Gastrocnemius medialis (tissue), 4 donors: ENCODE results near the gene DPYD. TPM values are rescaled to one million over a fixed set of nuclear protein-coding genes. Genes with fewer than 3 reads are reported as not detected.

Experiments
- ATAC-seq, 2 donors: fragments of 150-250 bp; one replicate each; pipeline ENCODE4 v1.9.1; 2016
- DNase-seq, 2 donors: peaks; one replicate each; pipeline ENCODE4 v3.0.0-alpha.2; 2019
- H3K27ac ChIP-seq, 4 donors: fragments of 200-600 bp; sonication (generic); 1 replicate in 1 of 4; 2 replicates in 3 of 4; pipeline ENCODE4 v1.5.1; 2016 to 2018; ENCODE audit warnings: mild to moderate bottlenecking in 2 of 4, moderate library complexity in 1 of 4
- H3K27me3 ChIP-seq, 3 donors: fragments of 200-600 bp; sonication (generic) in 2 of 3; 1 replicate in 1 of 3; 2 replicates in 2 of 3; pipeline versions ENCODE4 v1.5.1 to v1.6.0; 2016 to 2019; ENCODE audit warnings: mild to moderate bottlenecking in 1 of 3, moderate library complexity in 1 of 3
- H3K36me3 ChIP-seq, 2 donors: fragments of 200-600 bp; sonication (generic) in 1 of 2; one replicate each; pipeline ENCODE4 v1.5.1; 2017 to 2018
- H3K4me1 ChIP-seq, 2 donors: fragments of 200-600 bp; sonication (generic) in 1 of 2; one replicate each; pipeline ENCODE4 v1.5.1; 2016 to 2017; ENCODE audit warnings: mild to moderate bottlenecking in 2 of 2
- H3K4me3 ChIP-seq, 4 donors: fragments of 200-600 bp; sonication (generic) in 3 of 4; 1 replicate in 1 of 4; 2 replicates in 3 of 4; pipeline ENCODE4 v1.5.1; 2016 to 2019; ENCODE audit warnings: mild to moderate bottlenecking in 2 of 4
- H3K9me3 ChIP-seq, 3 donors: fragments of 200-600 bp; sonication (generic) in 2 of 3; 1 replicate in 1 of 3; 2 replicates in 2 of 3; pipeline ENCODE4 v1.5.1; 2016 to 2019
- CTCF ChIP-seq, 5 experiments: fragments of 450-650 bp in 3 of 5; fragments of 200-600 bp in 2 of 5; sonication (generic) in 2 of 5; IDR thresholded peaks in 4 of 5; conservative IDR thresholded peaks in 1 of 5; 1 replicate in 4 of 5; 2 replicates in 1 of 5; pipeline ENCODE4 v1.5.1; 2016 to 2019; ENCODE audit warnings: antibody characterized with exemption in 5 of 5, mild to moderate bottlenecking in 3 of 5, moderate library complexity in 3 of 5
- POLR2A ChIP-seq, 2 donors: fragments of 450-650 bp; IDR thresholded peaks; one replicate each; pipeline ENCODE4 v1.6.1; 2017; ENCODE audit warnings: antibody characterized with exemption in 2 of 2, mild to moderate bottlenecking in 2 of 2, moderate library complexity in 2 of 2
- in situ Hi-C, 4 donors: fragments of 200-750 bp; cut with MboI; loops; one replicate each; pipeline versions ENCODE4 v1.15.0 to v1.8.0; 2017; ENCODE audit warnings: low sequenced_read_pairs in 4 of 4
- intact Hi-C: fragments of 100-400 bp; cut with DNase I; formaldehyde crosslinking; loops from one replicate; pipeline ENCODE4 v1.15.1; 2023; ENCODE audit warnings: low total_unique reads
- total RNA-seq, 4 donors: library from RNA; depleted of rRNA; stranded (reverse); fragments of >200 nt; gene quantifications; one replicate each; pipeline versions ENCODE4 v1.1.0 to v1.2.3, GENCODE V29; 2016

Gene DPYD
- total RNA-seq, 4 donors from 2014 or later: 4.6 to 13.9 (median 9.1) TPM

- ATAC-seq (no peak), DNase-seq (no peak)
- Histone ChIP-seq H3K27ac (no peak overlapping the region), H3K27me3 (no peaks in the 10 kb centered on the region), H3K36me3 (no peaks in the 10 kb centered on the region), H3K9me3 (no peaks in the 10 kb centered on the region), H3K4me1 (no peaks in the 10 kb centered on the region), H3K4me3 (no peak overlapping the region)
- intact Hi-C loops: no loop called here
- TF ChIP-seq POLR2A (IDR thresholded peaks at IDR 0.05) (no peak), CTCF (IDR thresholded peaks at IDR 0.05 in 4 of 5, conservative IDR thresholded peaks at IDR 0.05 in 1 of 5) (no peak)
- in situ Hi-C loops: no loop called here
Measured at GRCh38 chr1:97271916-97272788, 648.7 kb downstream of the DPYD start.

DNA sequence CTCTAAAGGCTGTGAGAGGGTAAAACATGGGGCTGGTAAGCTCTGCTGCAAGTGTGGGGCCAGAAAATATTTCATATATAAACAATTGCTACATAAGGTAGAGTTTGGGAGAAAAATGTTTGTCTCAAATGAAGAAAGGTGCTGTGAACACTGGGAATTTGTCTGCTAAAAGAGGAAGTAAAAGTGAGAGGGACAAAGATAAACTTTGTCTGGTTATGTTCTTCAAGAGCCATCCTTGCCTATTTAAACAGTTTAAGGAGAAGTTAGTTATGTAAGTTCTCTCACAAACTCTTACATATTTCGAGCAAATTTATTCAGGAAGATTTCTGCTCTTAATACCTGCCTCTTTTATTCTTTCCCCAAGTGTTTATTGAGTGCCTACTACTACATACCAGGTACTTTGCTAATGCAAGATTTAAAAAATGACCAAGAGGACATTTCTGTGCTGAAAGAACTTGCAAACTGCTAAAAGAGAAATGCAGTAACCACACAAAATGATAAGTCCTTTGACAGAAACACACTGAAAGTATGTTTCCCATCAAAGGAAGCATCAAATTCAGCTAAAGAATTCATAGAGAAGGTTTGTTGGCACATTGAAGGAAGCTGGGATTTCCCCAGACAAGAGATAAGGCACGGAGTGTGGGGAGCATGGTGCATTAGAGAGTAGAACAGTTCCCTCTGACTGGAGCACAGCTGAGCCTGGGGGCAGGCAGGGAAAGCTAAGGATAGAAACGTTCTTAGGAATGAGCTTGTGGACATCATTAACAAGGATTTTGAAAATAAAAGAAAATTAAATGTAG, 650.1 kb downstream of the DPYD start:
- TF ChIP-seq POLR2A (IDR thresholded peaks at IDR 0.05): no peak
- no peak for TF ChIP-seq CTCF (IDR thresholded peaks at IDR 0.05 in 4 of 5, conservative IDR thresholded peaks at IDR 0.05 in 1 of 5)
- no peaks in the 10 kb centered on the region for H3K9me3 ChIP-seq
- in situ Hi-C loops (no loop called here), intact Hi-C loops (no loop called here)
- no peak overlapping the region for H3K27ac ChIP-seq
- H3K4me1 ChIP-seq: no peaks in the 10 kb centered on the region
- DNase-seq: no peak
- no peak overlapping the region for H3K4me3 ChIP-seq
- H3K27me3 ChIP-seq: no peaks in the 10 kb centered on the region
- no peak for ATAC-seq
- H3K36me3 ChIP-seq: no peaks in the 10 kb centered on the region

DNA sequence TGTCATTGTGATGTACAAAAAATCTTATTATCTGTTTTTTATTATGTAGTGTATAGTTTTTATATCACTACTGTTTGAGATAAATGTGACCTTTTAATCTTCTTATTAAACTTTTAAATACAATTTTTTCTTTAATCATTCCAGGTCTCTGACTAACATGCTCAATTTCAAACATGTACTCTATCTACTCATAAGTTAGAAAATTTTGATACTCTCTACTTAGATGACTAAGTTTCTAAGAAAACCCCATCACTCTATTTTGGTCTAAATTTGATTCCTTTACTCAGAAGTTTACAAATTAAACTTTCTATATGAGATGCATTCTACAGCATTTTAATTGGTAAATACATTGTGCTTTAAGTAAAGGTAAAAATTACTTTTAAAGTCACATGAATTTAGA, 655.2 kb downstream of the DPYD start:
- in situ Hi-C loops (no loop called here), intact Hi-C loops (no loop called here)
- H3K36me3 ChIP-seq: no peaks in the 10 kb centered on the region
- no peaks in the 10 kb centered on the region for H3K4me1 ChIP-seq
- H3K9me3 ChIP-seq: no peaks in the 10 kb centered on the region
- TF ChIP-seq CTCF (IDR thresholded peaks at IDR 0.05 in 4 of 5, conservative IDR thresholded peaks at IDR 0.05 in 1 of 5) (no peak), POLR2A (IDR thresholded peaks at IDR 0.05) (no peak)
- H3K27ac ChIP-seq: no peak overlapping the region
- DNase-seq (no peak), ATAC-seq (no peak)
- H3K27me3 ChIP-seq: no peaks in the 10 kb centered on the region
- H3K4me3 ChIP-seq: no peak overlapping the region

- ATAC-seq (no peak), DNase-seq (no peak)
- no peaks in the 10 kb centered on the region for H3K9me3 ChIP-seq
- H3K4me3 ChIP-seq: no peak overlapping the region
- in situ Hi-C loops: no loop called here
- H3K27me3 ChIP-seq: no peaks in the 10 kb centered on the region
- intact Hi-C loops: no loop called here
- H3K4me1 ChIP-seq: no peaks in the 10 kb centered on the region
- no peak for TF ChIP-seq CTCF (IDR thresholded peaks at IDR 0.05 in 4 of 5, conservative IDR thresholded peaks at IDR 0.05 in 1 of 5)
- no peak for TF ChIP-seq POLR2A (IDR thresholded peaks at IDR 0.05)
- no peak overlapping the region for H3K27ac ChIP-seq
- no peaks in the 10 kb centered on the region for H3K36me3 ChIP-seq
Measured at GRCh38 chr1:97262842-97263241, 658.0 kb downstream of the DPYD start.
